Motor neuron (in vitro differentiated cells): ENCODE data around the gene RMI1. TPM values are rescaled to one million over a fixed set of nuclear protein-coding genes. Genes with fewer than 3 reads are reported as not detected.
"Not testable (repeated sequence)": the region's sequence is repeated elsewhere in the genome, so short reads cannot be mapped to it uniquely, and the experiment has no call there.

ENCODE experiments used
- ATAC-seq, 8 experiments: fragments of 200-7000 bp; cut with Tn5 transposase; replicated peaks in 6 of 8; 2 replicates each; pipeline ENCODE4 v1.8.0; 2021; ENCODE audit warnings: mild to moderate bottlenecking in 8 of 8, moderate library complexity in 8 of 8
- H3K27ac ChIP-seq, 2 donors: fragments of 250-450 bp; sonication (Bioruptor Pico); 2 replicates each; pipeline ENCODE4 v1.9.0; 2021; ENCODE audit warnings: antibody characterized with exemption in 2 of 2, mild to moderate bottlenecking in 2 of 2, moderate library complexity in 1 of 2
- H3K4me1 ChIP-seq, 2 donors: fragments of 250-450 bp; sonication (Bioruptor Pico); replicated peaks in 1 of 2; 2 replicates each; pipeline ENCODE4 v1.6.1; 2021; ENCODE audit warnings: antibody characterized with exemption in 2 of 2, mild to moderate bottlenecking in 2 of 2, moderate library complexity in 1 of 2
- H3K4me3 ChIP-seq, 5 donors: fragments of 250-450 bp; sonication (Bioruptor Pico); 2 replicates each; pipeline ENCODE4 v1.9.0; 2021; ENCODE audit warnings: antibody characterized with exemption in 5 of 5, mild to moderate bottlenecking in 5 of 5, moderate library complexity in 4 of 5
- WGBS, 10 experiments: fragments of 450-650 bp; shearing (Covaris generic); methylation state at CpG; one replicate each; pipeline ENCODE4 v1.0.0; 2022; 5-methylcytosine and 5-hydroxymethylcytosine counted together
- in situ Hi-C, 9 experiments: fragments of 400-800 bp; cut with MboI; loops; one replicate each; pipeline ENCODE4 v1.15.0; 2021; ENCODE audit warnings: low sequenced_read_pairs in 9 of 9, low pct_unique_long_range_greater_than_20kb in 2 of 9; ENCODE audit not compliant: unreplicated experiment in 9 of 9
- total RNA-seq, 8 experiments: library from RNA; unstranded; fragments of 300-600 nt; gene quantifications; 2 replicates each; pipeline versions ENCODE4 v1.2.3 to v1.2.4, GENCODE V29; 2022

The RMI1 gene
- total RNA-seq, 8 experiments from 2014 or later, result 1.9 to 19.4 (median 7.6) TPM

- no peak overlapping the region for H3K27ac ChIP-seq
- in situ Hi-C loops, result loop anchor here in 1 of 9 experiments (25.0 kb wide), 1 partner anchor 270 kb away; no protein-coding TSS in a partner anchor
- no peak overlapping the region for H3K4me3 ChIP-seq
- H3K4me1 ChIP-seq, result peaks cover 0 to 8% of the 10 kb centered on the region in 2 donors
- 0 to 86% (median 63%) methylated on average over 1 of the region's 1 CpG; no CpG with 5 or more reads in 1 of the 10 experiments for WGBS, 10 experiments
- ATAC-seq, result peak in 5 of 8 experiments; percentile 32 to 74 (median 54)
Observed at GRCh38 chr9:83992407-83992806, 11.8 kb downstream of the RMI1 start.

- no peak for ATAC-seq
- peaks cover 0 to 8% of the 10 kb centered on the region in 2 donors for H3K4me1 ChIP-seq
- in situ Hi-C loops, result loop anchor here in 1 of 9 experiments (25.0 kb wide), 1 partner anchor 269 kb away; no protein-coding TSS in a partner anchor
- no peak overlapping the region for H3K27ac ChIP-seq
- H3K4me3 ChIP-seq, result no peak overlapping the region
Observed at GRCh38 chr9:83992901-83993300, 12.3 kb downstream of the RMI1 start.

- Histone ChIP-seq H3K4me3 (no peak overlapping the region), H3K4me1 (peaks cover 0 to 8% of the 10 kb centered on the region in 2 donors), H3K27ac (no peak overlapping the region)
- in situ Hi-C loops, result loop anchor here in 1 of 9 experiments (25.0 kb wide), 1 partner anchor 266 kb away; no protein-coding TSS in a partner anchor
- ATAC-seq, result no peak
- 68 to 100% (median 96%) methylated on average over 1 to 4 of the region's 4 CpGs for WGBS, 10 experiments
Observed at GRCh38 chr9:83996126-83996525, 15.5 kb downstream of the RMI1 start.

- H3K4me3 ChIP-seq, result no peak overlapping the region
- H3K27ac ChIP-seq, result no peak overlapping the region
- no peaks in the 10 kb centered on the region for H3K4me1 ChIP-seq
- WGBS, 10 experiments, result 63 to 100% (median 95%) methylated on average over 1 to 2 of the region's 2 CpGs; no CpG with 5 or more reads in 1 of the 10 experiments
- in situ Hi-C loops, result loop anchor here in 1 of 9 experiments (25.0 kb wide), 1 partner anchor 263 kb away; no protein-coding TSS in a partner anchor
- no peak for ATAC-seq
Observed at GRCh38 chr9:83999141-83999918, 18.7 kb downstream of the RMI1 start.

- no peak for ATAC-seq
- Histone ChIP-seq H3K4me1 (no peaks in the 10 kb centered on the region), H3K4me3 (no peak overlapping the region), H3K27ac (no peak overlapping the region)
- WGBS, 10 experiments, result 28 to 100% (median 84%) methylated on average over 1 to 3 of the region's 3 CpGs; no CpG with 5 or more reads in 1 of the 10 experiments
- in situ Hi-C loops, result no loop called here
Observed at GRCh38 chr9:84000186-84000585, 19.6 kb downstream of the RMI1 start.

GRCh38 chr9:84001621-84002020 lies 21.0 kb downstream of the RMI1 start:
- no peak overlapping the region for H3K27ac ChIP-seq
- H3K4me3 ChIP-seq, result no peak overlapping the region
- in situ Hi-C loops, result no loop called here
- ATAC-seq, result no peak
- WGBS, 10 experiments, result 78 to 100% (median 100%) methylated on average over 1 to 2 of the region's 2 CpGs; no CpG with 5 or more reads in 2 of the 10 experiments
- H3K4me1 ChIP-seq, result no peaks in the 10 kb centered on the region

- no peaks in the 10 kb centered on the region for H3K4me1 ChIP-seq
- no peak overlapping the region for H3K27ac ChIP-seq
- peak in 2 of 8 experiments; percentile 66 to 68 for ATAC-seq
- in situ Hi-C loops, result no loop called here
- no peak overlapping the region for H3K4me3 ChIP-seq
Observed at GRCh38 chr9:84002344-84002743, 21.7 kb downstream of the RMI1 start.

GRCh38 chr9:84003246-84003645 lies 22.6 kb downstream of the RMI1 start:
- H3K4me1 ChIP-seq, result no peaks in the 10 kb centered on the region
- no peak overlapping the region for H3K27ac ChIP-seq
- WGBS, 10 experiments, result 80 to 100% (median 100%) methylated on average over 2 to 3 of the region's 3 CpGs; no CpG with 5 or more reads in 1 of the 10 experiments
- in situ Hi-C loops, result no loop called here
- no peak for ATAC-seq
- H3K4me3 ChIP-seq, result no peak overlapping the region

- no peak for ATAC-seq
- no peaks in the 10 kb centered on the region for H3K4me1 ChIP-seq
- WGBS, 10 experiments, result 71 to 100% (median 98%) methylated on average over 1 to 2 of the region's 2 CpGs
- H3K27ac ChIP-seq, result no peak overlapping the region
- H3K4me3 ChIP-seq, result no peak overlapping the region
- in situ Hi-C loops, result no loop called here
Observed at GRCh38 chr9:84007662-84008061, 27.1 kb downstream of the RMI1 start.

GRCh38 chr9:84024041-84024575 lies 43.5 kb downstream of the RMI1 start:
- no peak overlapping the region for H3K27ac ChIP-seq
- WGBS, 10 experiments, result 19 to 98% (median 63%) methylated on average over 1 to 4 of the region's 4 CpGs
- peak in 2 of 8 experiments; percentile 31 to 65 for ATAC-seq
- H3K4me3 ChIP-seq, result no peak overlapping the region
- in situ Hi-C loops, result no loop called here
- H3K4me1 ChIP-seq, result no peaks in the 10 kb centered on the region

- ATAC-seq, result peak in 2 of 8 experiments; percentile 94 to 99
- in situ Hi-C loops, result no loop called here
- Histone ChIP-seq H3K4me1 (no peaks in the 10 kb centered on the region), H3K4me3 (no peak overlapping the region), H3K27ac (no peak overlapping the region)
- 16 to 100% (median 80%) methylated on average over 1 to 4 of the region's 4 CpGs; no CpG with 5 or more reads in 1 of the 10 experiments for WGBS, 10 experiments
Observed at GRCh38 chr9:84027201-84027600, 46.6 kb downstream of the RMI1 start.

- in situ Hi-C loops, result no loop called here
- no peak for ATAC-seq
Observed at GRCh38 chr9:84031534-84031933, 50.9 kb downstream of the RMI1 start.

GRCh38 chr9:84041857-84042256 lies 61.3 kb downstream of the RMI1 start:
- H3K4me3 ChIP-seq, ATAC-seq, in situ Hi-C loops, H3K27ac ChIP-seq, H3K4me1 ChIP-seq: not testable (repeated sequence)
- WGBS, 10 experiments, result 44 to 93% (median 68%) methylated on average over 2 to 5 of the region's 5 CpGs; no CpG with 5 or more reads in 3 of the 10 experiments

More at GRCh38 chr9:84031534-84031933, 50.9 kb downstream of the RMI1 start:
- H3K27ac ChIP-seq, result no peak overlapping the region
- H3K4me3 ChIP-seq, result no peak overlapping the region
- H3K4me1 ChIP-seq, result no peaks in the 10 kb centered on the region
- 40 to 100% (median 80%) methylated on average over 1 to 2 of the region's 2 CpGs; no CpG with 5 or more reads in 3 of the 10 experiments for WGBS, 10 experiments
